Chondrocyte (in vitro differentiated cells): ENCODE results near the gene MAP4K3. TPM values are rescaled to one million over a fixed set of nuclear protein-coding genes. Genes with fewer than 3 reads are reported as not detected.
A peak's percentile ranks its signal among the peaks of the same experiment; 100 is the strongest.

Experiments
- DNase-seq: peaks from one replicate; pipeline ENCODE4 v3.0.0; 2021; ENCODE audit warnings: mixed read lengths, low spot score
- H3K27ac Mint-ChIP-seq: one replicate; pipeline ENCODE4 v1.8.0; 2021; ENCODE audit warnings: mild to moderate bottlenecking, moderate library complexity, mixed read lengths; ENCODE audit not compliant: unreplicated experiment
- H3K27me3 Mint-ChIP-seq: 2 replicates; pipeline ENCODE4 v1.8.0; 2021; ENCODE audit warnings: low read depth, mixed read lengths
- H3K36me3 Mint-ChIP-seq: 2 replicates; pipeline ENCODE4 v1.8.0; 2021; ENCODE audit warnings: low read depth, mixed read lengths
- H3K4me1 Mint-ChIP-seq: 2 replicates; pipeline ENCODE4 v1.8.0; 2021; ENCODE audit warnings: low read depth, mild to moderate bottlenecking, mixed read lengths
- H3K4me3 Mint-ChIP-seq: one replicate; pipeline ENCODE4 v1.8.0; 2021; ENCODE audit warnings: mild to moderate bottlenecking, moderate library complexity, mixed read lengths; ENCODE audit not compliant: unreplicated experiment
- H3K9me3 Mint-ChIP-seq: 2 replicates; pipeline ENCODE4 v1.8.0; 2021; ENCODE audit warnings: low read depth, mixed read lengths
- total RNA-seq: library from RNA; stranded (reverse); gene quantifications from 3 replicates; pipeline ENCODE4 v1.2.1, GENCODE V29; 2021
- TF ChIP-seq, protein P1 (sequence below): fragments of 200-600 bp; sonication (generic); IDR thresholded peaks from 2 replicates; pipeline ENCODE4 v1.5.0; 2021; ENCODE audit warnings: antibody characterized with exemption, mild to moderate bottlenecking, moderate library complexity

MAP4K3 gene
- total RNA-seq, 1 donor from 2014 or later, result 35.3 TPM

GRCh38 chr2:39416140-39416539, 20.9 kb downstream of the MAP4K3 start:
- no peaks in the 10 kb centered on the region for H3K36me3 Mint-ChIP-seq
- H3K27me3 Mint-ChIP-seq, result no peaks in the 10 kb centered on the region
- DNase-seq, result no peak
- peaks cover 72% of the 10 kb centered on the region for H3K4me1 Mint-ChIP-seq
- no peak overlapping the region for H3K27ac Mint-ChIP-seq
- H3K9me3 Mint-ChIP-seq, result no peaks in the 10 kb centered on the region
- no peak overlapping the region for H3K4me3 Mint-ChIP-seq
- TF ChIP-seq, protein P1, sequence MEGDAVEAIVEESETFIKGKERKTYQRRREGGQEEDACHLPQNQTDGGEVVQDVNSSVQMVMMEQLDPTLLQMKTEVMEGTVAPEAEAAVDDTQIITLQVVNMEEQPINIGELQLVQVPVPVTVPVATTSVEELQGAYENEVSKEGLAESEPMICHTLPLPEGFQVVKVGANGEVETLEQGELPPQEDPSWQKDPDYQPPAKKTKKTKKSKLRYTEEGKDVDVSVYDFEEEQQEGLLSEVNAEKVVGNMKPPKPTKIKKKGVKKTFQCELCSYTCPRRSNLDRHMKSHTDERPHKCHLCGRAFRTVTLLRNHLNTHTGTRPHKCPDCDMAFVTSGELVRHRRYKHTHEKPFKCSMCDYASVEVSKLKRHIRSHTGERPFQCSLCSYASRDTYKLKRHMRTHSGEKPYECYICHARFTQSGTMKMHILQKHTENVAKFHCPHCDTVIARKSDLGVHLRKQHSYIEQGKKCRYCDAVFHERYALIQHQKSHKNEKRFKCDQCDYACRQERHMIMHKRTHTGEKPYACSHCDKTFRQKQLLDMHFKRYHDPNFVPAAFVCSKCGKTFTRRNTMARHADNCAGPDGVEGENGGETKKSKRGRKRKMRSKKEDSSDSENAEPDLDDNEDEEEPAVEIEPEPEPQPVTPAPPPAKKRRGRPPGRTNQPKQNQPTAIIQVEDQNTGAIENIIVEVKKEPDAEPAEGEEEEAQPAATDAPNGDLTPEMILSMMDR, result no peak

GRCh38 chr2:39413063-39413737, 23.9 kb downstream of the MAP4K3 start:
- peak overlapping the region; percentile 46 for H3K27ac Mint-ChIP-seq
- H3K4me1 Mint-ChIP-seq, result peaks cover 78% of the 10 kb centered on the region
- no peaks in the 10 kb centered on the region for H3K27me3 Mint-ChIP-seq
- H3K36me3 Mint-ChIP-seq, result no peaks in the 10 kb centered on the region
- no peak for DNase-seq
- H3K9me3 Mint-ChIP-seq, result no peaks in the 10 kb centered on the region
- no peak overlapping the region for H3K4me3 Mint-ChIP-seq
- TF ChIP-seq, protein P1, result no peak

DNA sequence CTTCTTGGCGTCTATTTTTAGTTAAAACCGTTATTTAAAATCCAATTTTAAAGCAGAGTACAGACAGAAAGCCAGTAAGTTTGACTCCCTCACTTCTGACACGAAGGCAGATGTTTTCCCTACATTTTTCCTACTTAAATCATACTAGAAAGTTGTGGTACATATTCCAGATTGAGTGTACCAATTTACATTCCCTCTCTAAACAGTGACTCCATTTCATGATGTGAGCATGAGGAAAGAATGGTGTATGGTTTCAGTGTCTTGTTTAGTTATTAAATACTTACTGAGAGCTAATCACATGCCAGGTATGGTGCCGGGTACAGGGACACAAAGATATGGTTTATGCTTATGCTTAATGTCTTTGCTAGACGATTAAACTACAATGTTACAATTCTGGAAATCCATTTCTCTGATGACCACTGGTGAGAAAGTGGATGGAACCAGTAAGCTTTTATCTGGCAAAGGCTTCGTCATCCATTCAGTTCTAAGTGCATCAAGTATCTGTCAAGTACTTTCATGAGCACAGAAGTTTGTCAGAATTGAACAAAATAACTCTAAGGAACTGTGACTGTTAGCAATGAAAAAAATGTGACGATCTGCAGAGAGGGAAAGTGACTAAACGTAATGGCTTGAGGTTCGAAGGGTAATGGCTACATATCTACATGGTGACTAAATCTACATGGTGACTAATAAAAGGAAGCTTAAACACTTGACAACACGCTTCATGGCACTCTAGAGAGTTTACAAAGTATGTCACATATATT, 25.7 kb downstream of the MAP4K3 start:
- Mint-ChIP-seq H3K27ac (peak overlapping the region; percentile 86), H3K27me3 (no peaks in the 10 kb centered on the region), H3K4me1 (peaks cover 77% of the 10 kb centered on the region), H3K4me3 (peak overlapping the region; percentile 28), H3K9me3 (no peaks in the 10 kb centered on the region), H3K36me3 (no peaks in the 10 kb centered on the region)
- TF ChIP-seq, protein P1, result no peak
- no peak for DNase-seq

GRCh38 chr2:39409697-39410389, 27.2 kb downstream of the MAP4K3 start:
- no peak overlapping the region for H3K4me3 Mint-ChIP-seq
- H3K27me3 Mint-ChIP-seq, result no peaks in the 10 kb centered on the region
- H3K9me3 Mint-ChIP-seq, result no peaks in the 10 kb centered on the region
- peaks cover 84% of the 10 kb centered on the region for H3K4me1 Mint-ChIP-seq
- no peaks in the 10 kb centered on the region for H3K36me3 Mint-ChIP-seq
- H3K27ac Mint-ChIP-seq, result peak overlapping the region; percentile 81
- DNase-seq, result no peak
- TF ChIP-seq, protein P1, result no peak
